Activated CD4-positive, alpha-beta T cell treated with anti-CD3 and anti-CD28 coated beads, Interleukin-2, amount 10 ng/mL, durations not matched to agents 24 days and 14 days (primary cell): ENCODE measurements around the gene COPS9. TPM values are rescaled to one million over a fixed set of nuclear protein-coding genes. Genes with fewer than 3 reads are reported as not detected.

ENCODE experiments used
- DNase-seq: peaks from one replicate; pipeline ENCODE4 v3.0.0; 2022
- H3K27ac Mint-ChIP-seq: one replicate; pipeline ENCODE4 v1.8.0; 2022; ENCODE audit warnings: mild to moderate bottlenecking, mixed read lengths
- H3K27me3 Mint-ChIP-seq: one replicate; pipeline ENCODE4 v1.8.0; 2022; ENCODE audit warnings: mixed read lengths
- H3K36me3 Mint-ChIP-seq: one replicate; pipeline ENCODE4 v1.8.0; 2022; ENCODE audit warnings: low read depth, mild to moderate bottlenecking, mixed read lengths
- H3K4me1 Mint-ChIP-seq: one replicate; pipeline ENCODE4 v1.8.0; 2021; ENCODE audit warnings: mixed read lengths
- H3K4me3 Mint-ChIP-seq: one replicate; pipeline ENCODE4 v1.8.0; 2022; ENCODE audit warnings: mild to moderate bottlenecking, moderate library complexity, mixed read lengths
- H3K9me3 Mint-ChIP-seq: one replicate; pipeline ENCODE4 v1.8.0; 2021; ENCODE audit warnings: mixed read lengths
- intact Hi-C: fragments of 100-400 bp; cut with micrococcal nuclease; formaldehyde crosslinking; loops from one replicate; pipeline ENCODE4 v1.15.1; 2023
- total RNA-seq: library from RNA; stranded (reverse); gene quantifications from 2 replicates; pipeline ENCODE4 v1.2.3, GENCODE V29; 2022

Gene COPS9
- 132 and 135 TPM in 2 replicates for total RNA-seq

- H3K4me3 Mint-ChIP-seq = peak within 1 kb of the TSS; percentile 94
- H3K27ac Mint-ChIP-seq = peak within 1 kb of the TSS; percentile 87
- DNase-seq = peak; percentile 96
- peaks cover 21% of the 10 kb centered on the region for H3K4me1 Mint-ChIP-seq
- intact Hi-C loops = loop anchor here (1.0 to 10.0 kb wide), 2 partner anchors 111 to 429 kb away; partner anchors contain the start of genes DUSP28, NDUFA10 and RNPEPL1
- H3K27me3 Mint-ChIP-seq = no peaks in the 10 kb centered on the region
- H3K36me3 Mint-ChIP-seq = peaks cover 17% of the 10 kb centered on the region
- no peaks in the 10 kb centered on the region for H3K9me3 Mint-ChIP-seq
Measured at GRCh38 chr2:240136013-240136670, at the start of gene COPS9. Gene COPS9, minus strand, starts transcription at chr2:240136305. Its CDS starts 21 bp downstream, at chr2:240136284.

- no peak overlapping the region for H3K4me3 Mint-ChIP-seq
- no peaks in the 10 kb centered on the region for H3K4me1 Mint-ChIP-seq
- no peak overlapping the region for H3K27ac Mint-ChIP-seq
- peaks cover 5% of the 10 kb centered on the region for H3K27me3 Mint-ChIP-seq
- no peak for DNase-seq
- peaks cover 3% of the 10 kb centered on the region for H3K9me3 Mint-ChIP-seq
- intact Hi-C loops = no loop called here
- no peaks in the 10 kb centered on the region for H3K36me3 Mint-ChIP-seq
Measured at GRCh38 chr2:240184656-240185055, 48.6 kb upstream of the COPS9 start.

GRCh38 chr2:240183875-240184590 lies 47.9 kb upstream of the COPS9 start:
- Mint-ChIP-seq H3K27ac (no peak overlapping the region), H3K4me3 (no peak overlapping the region), H3K36me3 (no peaks in the 10 kb centered on the region), H3K4me1 (no peaks in the 10 kb centered on the region), H3K27me3 (peaks cover 5% of the 10 kb centered on the region), H3K9me3 (peaks cover 3% of the 10 kb centered on the region)
- DNase-seq = no peak
- intact Hi-C loops = no loop called here

- intact Hi-C loops = no loop called here
- no peaks in the 10 kb centered on the region for H3K4me1 Mint-ChIP-seq
- no peak for DNase-seq
- peaks cover 8% of the 10 kb centered on the region for H3K27me3 Mint-ChIP-seq
- no peak overlapping the region for H3K4me3 Mint-ChIP-seq
- H3K9me3 Mint-ChIP-seq = peaks cover 3% of the 10 kb centered on the region
- H3K36me3 Mint-ChIP-seq = no peaks in the 10 kb centered on the region
- H3K27ac Mint-ChIP-seq = no peak overlapping the region
Measured at GRCh38 chr2:240183006-240183874, 47.1 kb upstream of the COPS9 start.

GRCh38 chr2:240182476-240182875 lies 46.4 kb upstream of the COPS9 start:
- no peaks in the 10 kb centered on the region for H3K9me3 Mint-ChIP-seq
- H3K4me3 Mint-ChIP-seq = no peak overlapping the region
- no peaks in the 10 kb centered on the region for H3K36me3 Mint-ChIP-seq
- peaks cover 10% of the 10 kb centered on the region for H3K27me3 Mint-ChIP-seq
- no peak for DNase-seq
- H3K4me1 Mint-ChIP-seq = no peaks in the 10 kb centered on the region
- intact Hi-C loops = no loop called here
- H3K27ac Mint-ChIP-seq = no peak overlapping the region

- no peak for DNase-seq
- Mint-ChIP-seq H3K27ac (no peak overlapping the region), H3K27me3 (peaks cover 11% of the 10 kb centered on the region), H3K4me1 (no peaks in the 10 kb centered on the region), H3K9me3 (no peaks in the 10 kb centered on the region), H3K4me3 (no peak overlapping the region), H3K36me3 (no peaks in the 10 kb centered on the region)
- intact Hi-C loops = no loop called here
Measured at GRCh38 chr2:240182001-240182400, 45.9 kb upstream of the COPS9 start.

- H3K27me3 Mint-ChIP-seq = peaks cover 18% of the 10 kb centered on the region
Measured at GRCh38 chr2:240179941-240180666, 44.0 kb upstream of the COPS9 start.

GRCh38 chr2:240179186-240179815 lies 43.2 kb upstream of the COPS9 start:
- intact Hi-C loops = no loop called here
- Mint-ChIP-seq H3K36me3 (no peaks in the 10 kb centered on the region), H3K27ac (no peak overlapping the region), H3K27me3 (peaks cover 18% of the 10 kb centered on the region), H3K9me3 (no peaks in the 10 kb centered on the region), H3K4me1 (no peaks in the 10 kb centered on the region), H3K4me3 (no peak overlapping the region)
- no peak for DNase-seq

More at GRCh38 chr2:240179941-240180666, 44.0 kb upstream of the COPS9 start:
- Mint-ChIP-seq H3K4me1 (no peaks in the 10 kb centered on the region), H3K27ac (no peak overlapping the region), H3K4me3 (no peak overlapping the region), H3K9me3 (no peaks in the 10 kb centered on the region), H3K36me3 (no peaks in the 10 kb centered on the region)
- DNase-seq = no peak
- intact Hi-C loops = no loop called here

- Mint-ChIP-seq H3K4me3 (no peak overlapping the region), H3K27ac (no peak overlapping the region), H3K36me3 (no peaks in the 10 kb centered on the region), H3K27me3 (peaks cover 18% of the 10 kb centered on the region), H3K4me1 (no peaks in the 10 kb centered on the region), H3K9me3 (no peaks in the 10 kb centered on the region)
- intact Hi-C loops = no loop called here
- no peak for DNase-seq
Measured at GRCh38 chr2:240178564-240178963, 42.5 kb upstream of the COPS9 start.

- no peak for DNase-seq
- Mint-ChIP-seq H3K4me3 (no peak overlapping the region), H3K9me3 (no peaks in the 10 kb centered on the region), H3K36me3 (no peaks in the 10 kb centered on the region), H3K4me1 (no peaks in the 10 kb centered on the region), H3K27ac (no peak overlapping the region), H3K27me3 (peaks cover 18% of the 10 kb centered on the region)
- intact Hi-C loops = no loop called here
Measured at GRCh38 chr2:240174496-240174895, 38.4 kb upstream of the COPS9 start.

GRCh38 chr2:240172071-240172895 lies 36.2 kb upstream of the COPS9 start:
- Mint-ChIP-seq H3K4me3 (no peak overlapping the region), H3K36me3 (no peaks in the 10 kb centered on the region), H3K9me3 (no peaks in the 10 kb centered on the region), H3K27me3 (peaks cover 12% of the 10 kb centered on the region), H3K27ac (no peak overlapping the region), H3K4me1 (no peaks in the 10 kb centered on the region)
- no peak for DNase-seq
- intact Hi-C loops = no loop called here

GRCh38 chr2:240170883-240171282 lies 34.8 kb upstream of the COPS9 start:
- no peak for DNase-seq
- intact Hi-C loops = no loop called here
- no peak overlapping the region for H3K4me3 Mint-ChIP-seq
- no peaks in the 10 kb centered on the region for H3K9me3 Mint-ChIP-seq
- H3K27me3 Mint-ChIP-seq = peaks cover 6% of the 10 kb centered on the region
- H3K27ac Mint-ChIP-seq = no peak overlapping the region
- no peaks in the 10 kb centered on the region for H3K36me3 Mint-ChIP-seq
- H3K4me1 Mint-ChIP-seq = no peaks in the 10 kb centered on the region
